Measurements from ENCODE around the gene MPIG6B.

The MPIG6B gene

GRCh38 chr6:31693535-31693934 is 29.6 kb upstream of the MPIG6B start:
- no peaks in the 10 kb centered on the region for H3K9me3 ChIP-seq (replicated peaks; ENCODE audit: insufficient read depth, low read length)
- no peak overlapping the region for H3K4me3 ChIP-seq (ENCODE audit: low read length)
- no peak overlapping the region for H3K9ac ChIP-seq (ENCODE audit: low read length)
- H4K20me1 ChIP-seq (ENCODE audit: insufficient read depth, low read length), result no peaks in the 10 kb centered on the region
- TF ChIP-seq, protein P1, sequence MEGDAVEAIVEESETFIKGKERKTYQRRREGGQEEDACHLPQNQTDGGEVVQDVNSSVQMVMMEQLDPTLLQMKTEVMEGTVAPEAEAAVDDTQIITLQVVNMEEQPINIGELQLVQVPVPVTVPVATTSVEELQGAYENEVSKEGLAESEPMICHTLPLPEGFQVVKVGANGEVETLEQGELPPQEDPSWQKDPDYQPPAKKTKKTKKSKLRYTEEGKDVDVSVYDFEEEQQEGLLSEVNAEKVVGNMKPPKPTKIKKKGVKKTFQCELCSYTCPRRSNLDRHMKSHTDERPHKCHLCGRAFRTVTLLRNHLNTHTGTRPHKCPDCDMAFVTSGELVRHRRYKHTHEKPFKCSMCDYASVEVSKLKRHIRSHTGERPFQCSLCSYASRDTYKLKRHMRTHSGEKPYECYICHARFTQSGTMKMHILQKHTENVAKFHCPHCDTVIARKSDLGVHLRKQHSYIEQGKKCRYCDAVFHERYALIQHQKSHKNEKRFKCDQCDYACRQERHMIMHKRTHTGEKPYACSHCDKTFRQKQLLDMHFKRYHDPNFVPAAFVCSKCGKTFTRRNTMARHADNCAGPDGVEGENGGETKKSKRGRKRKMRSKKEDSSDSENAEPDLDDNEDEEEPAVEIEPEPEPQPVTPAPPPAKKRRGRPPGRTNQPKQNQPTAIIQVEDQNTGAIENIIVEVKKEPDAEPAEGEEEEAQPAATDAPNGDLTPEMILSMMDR (IDR thresholded peaks at IDR 0.05; ENCODE audit: low read length), result no peak
- TF ChIP-seq EZH2phosphoT487 (IDR thresholded peaks at IDR 0.05; ENCODE audit: low read length) (no peak), EZH2 (optimal IDR thresholded peaks at IDR 0.05; ENCODE audit: low read depth, low read length) (no peak)
- H3K79me2 ChIP-seq (ENCODE audit: low read length), result 0 out of 2 replicates have a peak, but pooled peaks cover 5% of the 10 kb centered on the region
- H2AFZ ChIP-seq (ENCODE audit: low read length), result no peak overlapping the region
- H3K4me2 ChIP-seq (ENCODE audit: low read depth, low read length), result no peak overlapping the region
- no peak overlapping the region for H3K27ac ChIP-seq (ENCODE audit: low read length)
- no peaks in the 10 kb centered on the region for H3K27me3 ChIP-seq (replicated peaks; ENCODE audit: insufficient read depth, low read length)
- H3K9me2 ChIP-seq (replicated peaks; ENCODE audit: insufficient read depth, low read length), result no peaks in the 10 kb centered on the region
- no peaks in the 10 kb centered on the region for H3K4me1 ChIP-seq (ENCODE audit: low read length)
- DNase-seq, result no peak
- H3F3A ChIP-seq (ENCODE audit: insufficient read depth, low read length), result no peaks in the 10 kb centered on the region
- H3K36me3 ChIP-seq (replicated peaks; ENCODE audit: insufficient read depth, low read length), result no peaks in the 10 kb centered on the region

DNA sequence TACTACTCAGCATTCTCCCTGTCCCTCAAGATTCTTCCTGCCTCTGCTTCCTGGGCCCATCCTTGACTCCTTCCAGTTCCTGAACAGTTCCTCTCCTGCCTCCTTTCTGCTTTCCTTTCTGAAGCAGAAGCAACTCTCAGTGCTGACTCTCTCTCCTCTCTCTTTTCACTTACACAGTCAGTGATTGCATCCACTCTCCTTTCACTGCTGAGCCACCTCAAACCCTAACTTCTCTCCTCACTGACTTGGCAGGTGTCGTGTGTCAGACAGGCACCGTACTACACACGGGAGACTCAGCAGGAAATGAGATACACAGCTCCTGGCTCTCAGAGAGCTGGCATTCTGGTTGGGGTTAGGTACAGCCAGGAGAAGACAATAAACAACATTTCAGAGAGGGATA is 25.6 kb upstream of the MPIG6B start:
- Histone ChIP-seq H3K4me3 (ENCODE audit: low read length) (no peak overlapping the region), H3F3A (ENCODE audit: insufficient read depth, low read length) (peaks cover 2% of the 10 kb centered on the region; the same call in 1 of the 2 replicates), H3K4me1 (ENCODE audit: low read length) (0 out of 2 replicates have a peak, but pooled peaks cover 6% of the 10 kb centered on the region), H3K27me3 (replicated peaks; ENCODE audit: insufficient read depth, low read length) (no peaks in the 10 kb centered on the region), H3K9me3 (replicated peaks; ENCODE audit: insufficient read depth, low read length) (no peaks in the 10 kb centered on the region), H3K4me2 (ENCODE audit: low read depth, low read length) (no peak overlapping the region), H2AFZ (ENCODE audit: low read length) (no peak overlapping the region), H3K27ac (ENCODE audit: low read length) (no peak overlapping the region), H3K79me2 (ENCODE audit: low read length) (peaks cover 33% of the 10 kb centered on the region), H4K20me1 (ENCODE audit: insufficient read depth, low read length) (no peaks in the 10 kb centered on the region), H3K9ac (ENCODE audit: low read length) (no peak overlapping the region), H3K9me2 (replicated peaks; ENCODE audit: insufficient read depth, low read length) (no peaks in the 10 kb centered on the region), H3K36me3 (replicated peaks; ENCODE audit: insufficient read depth, low read length) (no peaks in the 10 kb centered on the region)
- no peak for TF ChIP-seq EZH2phosphoT487 (IDR thresholded peaks at IDR 0.05; ENCODE audit: low read length)
- DNase-seq, result no peak

GRCh38 chr6:31700740-31701401 is 22.3 kb upstream of the MPIG6B start:
- Histone ChIP-seq H3K4me1 (ENCODE audit: low read length) (0 out of 2 replicates have a peak, but pooled peaks cover 6% of the 10 kb centered on the region), H3K79me2 (ENCODE audit: low read length) (peaks cover 36% of the 10 kb centered on the region), H3K4me2 (ENCODE audit: low read depth, low read length) (no peak overlapping the region; the same call in 1 of the 2 replicates), H3F3A (ENCODE audit: insufficient read depth, low read length) (peaks cover 7% of the 10 kb centered on the region; the same call in 1 of the 2 replicates), H3K27me3 (replicated peaks; ENCODE audit: insufficient read depth, low read length) (no peaks in the 10 kb centered on the region; the same call in 1 of the 2 replicates), H3K9me2 (replicated peaks; ENCODE audit: insufficient read depth, low read length) (no peaks in the 10 kb centered on the region), H3K27ac (ENCODE audit: low read length) (no peak overlapping the region), H3K9ac (ENCODE audit: low read length) (no peak overlapping the region), H4K20me1 (ENCODE audit: insufficient read depth, low read length) (no peaks in the 10 kb centered on the region), H3K4me3 (ENCODE audit: low read length) (no peak overlapping the region), H3K36me3 (replicated peaks; ENCODE audit: insufficient read depth, low read length) (no peaks in the 10 kb centered on the region), H2AFZ (ENCODE audit: low read length) (no peak overlapping the region), H3K9me3 (replicated peaks; ENCODE audit: insufficient read depth, low read length) (no peaks in the 10 kb centered on the region)
- DNase-seq, result no peak
- TF ChIP-seq EZH2phosphoT487 (IDR thresholded peaks at IDR 0.05; ENCODE audit: low read length), result no peak
- TF ChIP-seq, protein P1 (IDR thresholded peaks at IDR 0.05; ENCODE audit: low read length), result no peak

Measured in MM.1S (cell line).